Activated CD4-positive, alpha-beta T cell treated with anti-CD3 and anti-CD28 coated beads for 36 hours (primary cell): ENCODE measurements around the gene ATF7IP2. TPM values are rescaled to one million over a fixed set of nuclear protein-coding genes. Genes with fewer than 3 reads are reported as not detected.
"Not testable (repeated sequence)": the region's sequence is repeated elsewhere in the genome, so short reads cannot be mapped to it uniquely, and the experiment has no call there.

ENCODE experiments used
- ATAC-seq: fragments of 200-7000 bp; cut with Tn5 transposase; one replicate; pipeline ENCODE4 v1.10.0; 2021; ENCODE audit warnings: mild to moderate bottlenecking, moderate library complexity
- CTCF ChIA-PET: fragments of 350-600 bp; sonication (Branson Sonifier 250); formaldehyde crosslinking; loops from one replicate; lab custom pipeline; 2021; ENCODE audit warnings: antibody characterized with exemption; lab: Charles Lee
- POLR2A ChIA-PET: fragments of 350-600 bp; sonication (Branson Sonifier 250); formaldehyde crosslinking; loops from one replicate; lab custom pipeline; 2021; ENCODE audit warnings: antibody characterized with exemption, inconsistent platforms; lab: Charles Lee
- DNase-seq: peaks from one replicate; pipeline ENCODE4 v3.0.0-alpha.2; 2020
- H3K27ac Mint-ChIP-seq: one replicate; pipeline ENCODE4 v1.8.0; 2021; ENCODE audit warnings: mixed read lengths
- H3K27me3 Mint-ChIP-seq: one replicate; pipeline ENCODE4 v1.8.0; 2021; ENCODE audit warnings: mixed read lengths
- H3K36me3 Mint-ChIP-seq: one replicate; pipeline ENCODE4 v1.8.0; 2021; ENCODE audit warnings: low read depth, mixed read lengths
- H3K4me1 Mint-ChIP-seq: one replicate; pipeline ENCODE4 v1.8.0; 2021; ENCODE audit warnings: mixed read lengths
- H3K4me3 Mint-ChIP-seq: one replicate; pipeline ENCODE4 v1.8.0; 2021; ENCODE audit warnings: mild to moderate bottlenecking, moderate library complexity, mixed read lengths
- H3K9me3 Mint-ChIP-seq: one replicate; pipeline ENCODE4 v1.8.0; 2021; ENCODE audit warnings: low read depth, mixed read lengths
- intact Hi-C, 2 experiments: fragments of 100-400 bp; cut with DNase I in 1 of 2; cut with micrococcal nuclease in 1 of 2; formaldehyde crosslinking; loops; one replicate each; pipeline versions ENCODE4 v1.14.2 to v1.15.1; 2022 to 2024; cut with DNase I, micrococcal nuclease
- total RNA-seq, 2 experiments: library from RNA; stranded (reverse); gene quantifications; one replicate each; pipeline ENCODE4 v1.2.3, GENCODE V29; 2021

Gene ATF7IP2
- total RNA-seq, 2 experiments from 2014 or later = 20.0 to 21.9 TPM

- H3K27ac Mint-ChIP-seq = no peak overlapping the region
- DNase-seq (peak; percentile 34), ATAC-seq (peak; percentile 58)
- intact Hi-C loops = loop anchor here in 1 of 2 experiments (10.0 kb wide), 1 partner anchor 1366 kb away; no protein-coding TSS in a partner anchor
- no peaks in the 10 kb centered on the region for H3K27me3 Mint-ChIP-seq
- no peak overlapping the region for H3K4me3 Mint-ChIP-seq
- ChIA-PET POLR2A (interaction anchor here (0.5 to 0.7 kb wide), 2 partner anchors 8 to 330 kb away, joined by 4 to 5 read pairs; no protein-coding TSS in a partner anchor), CTCF (interaction anchor here (0.8 kb wide), 1 partner anchor 13 kb away, joined by 3 read pairs; no protein-coding TSS in a partner anchor)
- H3K9me3 Mint-ChIP-seq = peaks cover 6% of the 10 kb centered on the region
- H3K36me3 Mint-ChIP-seq = no peaks in the 10 kb centered on the region
- peaks cover 7% of the 10 kb centered on the region for H3K4me1 Mint-ChIP-seq
Observed at GRCh38 chr16:10500582-10500981, 114.7 kb downstream of the ATF7IP2 start.

GRCh38 chr16:10501016-10501607, 115.3 kb downstream of the ATF7IP2 start:
- Mint-ChIP-seq H3K9me3 (peaks cover 4% of the 10 kb centered on the region), H3K4me1 (peaks cover 7% of the 10 kb centered on the region), H3K27ac (no peak overlapping the region), H3K27me3 (no peaks in the 10 kb centered on the region), H3K36me3 (no peaks in the 10 kb centered on the region), H3K4me3 (no peak overlapping the region)
- DNase-seq (peak; percentile 32), ATAC-seq (peak; percentile 35)
- intact Hi-C loops = loop anchor here in 1 of 2 experiments (10.0 kb wide), 1 partner anchor 1366 kb away; no protein-coding TSS in a partner anchor
- POLR2A ChIA-PET = interaction anchor here (0.5 kb wide), 1 partner anchor 8 kb away, joined by 4 read pairs; no protein-coding TSS in a partner anchor
- CTCF ChIA-PET = no interaction called here

GRCh38 chr16:10502776-10503175, 116.9 kb downstream of the ATF7IP2 start:
- POLR2A ChIA-PET = no interaction called here
- H3K27me3 Mint-ChIP-seq = no peaks in the 10 kb centered on the region
- H3K4me1 Mint-ChIP-seq = peaks cover 7% of the 10 kb centered on the region
- H3K36me3 Mint-ChIP-seq = no peaks in the 10 kb centered on the region
- no peak for DNase-seq
- intact Hi-C loops = loop anchor here in 1 of 2 experiments (10.0 kb wide), 1 partner anchor 1368 kb away; no protein-coding TSS in a partner anchor
- no peak overlapping the region for H3K27ac Mint-ChIP-seq
- no peaks in the 10 kb centered on the region for H3K9me3 Mint-ChIP-seq
- no peak for ATAC-seq
- H3K4me3 Mint-ChIP-seq = no peak overlapping the region
- CTCF ChIA-PET = interaction anchor here (0.9 to 1.7 kb wide), 2 partner anchors 12 to 248 kb away, joined by 4 read pairs; no protein-coding TSS in a partner anchor

GRCh38 chr16:10504404-10504885, 118.6 kb downstream of the ATF7IP2 start:
- peaks cover 7% of the 10 kb centered on the region for H3K4me1 Mint-ChIP-seq
- no peak for DNase-seq
- CTCF ChIA-PET = interaction anchor here (0.8 to 1.2 kb wide), 4 partner anchors 18 to 249 kb away, joined by 3 to 4 read pairs (median 4); no protein-coding TSS in a partner anchor
- no peak overlapping the region for H3K4me3 Mint-ChIP-seq
- no peak for ATAC-seq
- H3K27ac Mint-ChIP-seq = no peak overlapping the region
- no peaks in the 10 kb centered on the region for H3K9me3 Mint-ChIP-seq
- POLR2A ChIA-PET = interaction anchor here (0.6 kb wide), 1 partner anchor 18 kb away, joined by 3 read pairs; no protein-coding TSS in a partner anchor
- no peaks in the 10 kb centered on the region for H3K27me3 Mint-ChIP-seq
- H3K36me3 Mint-ChIP-seq = no peaks in the 10 kb centered on the region
- intact Hi-C loops = loop anchor here in 1 of 2 experiments (10.0 kb wide), 1 partner anchor 1370 kb away; no protein-coding TSS in a partner anchor

GRCh38 chr16:10505286-10505685, 119.4 kb downstream of the ATF7IP2 start:
- CTCF ChIA-PET = interaction anchor here (0.9 to 1.1 kb wide), 2 partner anchors 233 to 250 kb away, joined by 3 to 4 read pairs; no protein-coding TSS in a partner anchor
- H3K36me3 Mint-ChIP-seq, H3K27ac Mint-ChIP-seq, POLR2A ChIA-PET, H3K27me3 Mint-ChIP-seq, H3K4me3 Mint-ChIP-seq, H3K9me3 Mint-ChIP-seq, DNase-seq, ATAC-seq: not testable (repeated sequence)
- H3K4me1 Mint-ChIP-seq = peaks cover 13% of the 10 kb centered on the region
- intact Hi-C loops = loop anchor here (5.0 to 10.0 kb wide), 2 partner anchors 1370 to 1938 kb away; no protein-coding TSS in a partner anchor

- peak; percentile 75 for DNase-seq
- peaks cover 2% of the 10 kb centered on the region for H3K36me3 Mint-ChIP-seq
- ATAC-seq = peak; percentile 76
- H3K27me3 Mint-ChIP-seq = no peaks in the 10 kb centered on the region
- ChIA-PET CTCF (interaction anchor here (0.6 to 1.5 kb wide), 14 partner anchors 12 to 300 kb away, joined by 3 to 20 read pairs (median 3); partner anchors contain the start of gene ATF7IP2), POLR2A (no interaction called here)
- no peak overlapping the region for H3K4me3 Mint-ChIP-seq
- peak overlapping the region; percentile 69 for H3K27ac Mint-ChIP-seq
- H3K9me3 Mint-ChIP-seq = no peaks in the 10 kb centered on the region
- peaks cover 28% of the 10 kb centered on the region for H3K4me1 Mint-ChIP-seq
- intact Hi-C loops = loop anchor here (1.0 to 10.0 kb wide), 6 partner anchors 125 to 1942 kb away; partner anchors contain the start of gene CIITA (in 1 of the 2)
Observed at GRCh38 chr16:10509534-10510025, 123.7 kb downstream of the ATF7IP2 start.

GRCh38 chr16:10510279-10510678, 124.4 kb downstream of the ATF7IP2 start:
- intact Hi-C loops = loop anchor here in 1 of 2 experiments (5.0 kb wide), 1 partner anchor 367 kb away; the partner anchor contains the start of gene CIITA
- ChIA-PET CTCF (interaction anchor here (0.6 to 5.6 kb wide), 9 partner anchors 14 to 1688 kb away, joined by 3 to 71 read pairs (median 4); partner anchors contain the start of gene ATF7IP2), POLR2A (no interaction called here)
- Mint-ChIP-seq H3K9me3 (no peaks in the 10 kb centered on the region), H3K27ac (peak overlapping the region; percentile 44), H3K4me3 (no peak overlapping the region), H3K4me1 (peaks cover 26% of the 10 kb centered on the region), H3K36me3 (peaks cover 2% of the 10 kb centered on the region), H3K27me3 (no peaks in the 10 kb centered on the region)
- no peak for ATAC-seq
- peak; percentile 18 for DNase-seq

GRCh38 chr16:10511829-10512228, 126.0 kb downstream of the ATF7IP2 start:
- Mint-ChIP-seq H3K4me3 (no peak overlapping the region), H3K27ac (peak overlapping the region; percentile 67), H3K36me3 (peaks cover 2% of the 10 kb centered on the region), H3K9me3 (no peaks in the 10 kb centered on the region), H3K4me1 (peaks cover 26% of the 10 kb centered on the region), H3K27me3 (no peaks in the 10 kb centered on the region)
- intact Hi-C loops = loop anchor here (1.0 to 5.0 kb wide), 3 partner anchors 245 to 365 kb away; partner anchors contain the start of gene CIITA (in 1 of the 2)
- POLR2A ChIA-PET = interaction anchor here (0.6 to 0.7 kb wide), 3 partner anchors 26 to 1421 kb away, joined by 3 to 9 read pairs (median 3); no protein-coding TSS in a partner anchor
- CTCF ChIA-PET = interaction anchor here (0.5 to 5.6 kb wide), 9 partner anchors 8 to 1583 kb away, joined by 3 to 71 read pairs (median 3); no protein-coding TSS in a partner anchor
- DNase-seq (peak; percentile 55), ATAC-seq (peak; percentile 92)

- Mint-ChIP-seq H3K4me3 (no peak overlapping the region), H3K27me3 (no peaks in the 10 kb centered on the region), H3K4me1 (peaks cover 25% of the 10 kb centered on the region), H3K9me3 (no peaks in the 10 kb centered on the region), H3K27ac (no peak overlapping the region), H3K36me3 (peaks cover 2% of the 10 kb centered on the region)
- POLR2A ChIA-PET = interaction anchor here (0.6 kb wide), 1 partner anchor 369 kb away, joined by 5 read pairs; no protein-coding TSS in a partner anchor
- intact Hi-C loops = loop anchor here (1.0 to 5.0 kb wide), 3 partner anchors 223 to 404 kb away; partner anchors contain the start of gene CIITA (in 1 of the 2)
- no peak for ATAC-seq
- peak; percentile 68 for DNase-seq
- CTCF ChIA-PET = interaction anchor here (0.6 to 5.6 kb wide), 43 partner anchors 9 to 1836 kb away, joined by 3 to 71 read pairs (median 4); partner anchors contain the start of gene NUBP1
Observed at GRCh38 chr16:10514369-10515055, 128.7 kb downstream of the ATF7IP2 start.

- H3K4me1 Mint-ChIP-seq = peaks cover 3% of the 10 kb centered on the region
- no peaks in the 10 kb centered on the region for H3K9me3 Mint-ChIP-seq
- CTCF ChIA-PET = interaction anchor here (1.0 kb wide), 1 partner anchor 226 kb away, joined by 3 read pairs; the partner anchor contains the start of gene NUBP1
- H3K27ac Mint-ChIP-seq = no peak overlapping the region
- intact Hi-C loops = no loop called here
- DNase-seq (no peak), ATAC-seq (no peak)
- H3K36me3 Mint-ChIP-seq = no peaks in the 10 kb centered on the region
- H3K27me3 Mint-ChIP-seq = peaks cover 3% of the 10 kb centered on the region
- POLR2A ChIA-PET = no interaction called here
- no peak overlapping the region for H3K4me3 Mint-ChIP-seq
Observed at GRCh38 chr16:10517868-10518267, 132.0 kb downstream of the ATF7IP2 start.
